Left ventricle myocardium superior (tissue), 1 donor: ENCODE results near the gene MCCC2. TPM values are rescaled to one million over a fixed set of nuclear protein-coding genes. Genes with fewer than 3 reads are reported as not detected.

ENCODE experiments used
- ATAC-seq: fragments of 200-7000 bp; cut with Tn5 transposase; one replicate; pipeline ENCODE4 v1.9.1; 2020; ENCODE audit warnings: mild to moderate bottlenecking, moderate library complexity
- DNase-seq: peaks from one replicate; pipeline ENCODE4 v3.0.0-alpha.2; 2020
- intact Hi-C: fragments of 100-400 bp; cut with micrococcal nuclease; formaldehyde crosslinking; loops from one replicate; pipeline ENCODE4 v1.11.0; 2022
- total RNA-seq: library from RNA; stranded (reverse); fragmentation: NEBNext Ultra II Directional; extraction: Animal tissue kit (Norgen Biotek cat#: 25700); gene quantifications from one replicate; pipeline ENCODE4 v1.2.1, GENCODE V29; 2021
- donor health status: DM: no; HTN: yes; CAD: no; lungs with severe emphysema.

Gene MCCC2
- total RNA-seq, 1 donor from 2014 or later, result 118 TPM

GRCh38 chr5:71700803-71701202 is 113.7 kb downstream of the MCCC2 start:
- DNase-seq (no peak), ATAC-seq (no peak)
- intact Hi-C loops, result no loop called here

GRCh38 chr5:71701407-71701806 is 114.3 kb downstream of the MCCC2 start:
- intact Hi-C loops, result no loop called here
- ATAC-seq, result no peak
- no peak for DNase-seq

- intact Hi-C loops, result no loop called here
- no peak for ATAC-seq
- no peak for DNase-seq
Measured at GRCh38 chr5:71703941-71704340, 116.8 kb downstream of the MCCC2 start.

- ATAC-seq, result no peak
- DNase-seq, result no peak
- intact Hi-C loops, result no loop called here
Measured at GRCh38 chr5:71705421-71705820, 118.3 kb downstream of the MCCC2 start.

- DNase-seq (no peak), ATAC-seq (no peak)
- intact Hi-C loops, result no loop called here
Measured at GRCh38 chr5:71706906-71707305, 119.8 kb downstream of the MCCC2 start.

Other genes starting within 250 kb of the MCCC2 start
- gene BDP1, start 131.7 kb upstream of the MCCC2 start, total RNA-seq, result 15.6 TPM
- not detected for gene CARTPT, start 131.9 kb downstream of the MCCC2 start, total RNA-seq